SKM-1 (cell line): ENCODE results near the gene FCN1.
"Not testable (repeated sequence)": the region's sequence is repeated elsewhere in the genome, so short reads cannot be mapped to it uniquely, and the experiment has no call there.

Experiments used
- DNase-seq: peaks from one replicate; lab custom pipeline; 2025; ENCODE audit not compliant: unreplicated experiment; lab: John Stamatoyannopoulos, UW

Gene FCN1

GRCh38 chr9:134917431-134918373 is at the start of gene FCN1:
Gene FCN1, minus strand, starts transcription at chr9:134917912. Its CDS starts 41 bp downstream, at chr9:134917871.
- peak; percentile 82 for DNase-seq

DNA sequence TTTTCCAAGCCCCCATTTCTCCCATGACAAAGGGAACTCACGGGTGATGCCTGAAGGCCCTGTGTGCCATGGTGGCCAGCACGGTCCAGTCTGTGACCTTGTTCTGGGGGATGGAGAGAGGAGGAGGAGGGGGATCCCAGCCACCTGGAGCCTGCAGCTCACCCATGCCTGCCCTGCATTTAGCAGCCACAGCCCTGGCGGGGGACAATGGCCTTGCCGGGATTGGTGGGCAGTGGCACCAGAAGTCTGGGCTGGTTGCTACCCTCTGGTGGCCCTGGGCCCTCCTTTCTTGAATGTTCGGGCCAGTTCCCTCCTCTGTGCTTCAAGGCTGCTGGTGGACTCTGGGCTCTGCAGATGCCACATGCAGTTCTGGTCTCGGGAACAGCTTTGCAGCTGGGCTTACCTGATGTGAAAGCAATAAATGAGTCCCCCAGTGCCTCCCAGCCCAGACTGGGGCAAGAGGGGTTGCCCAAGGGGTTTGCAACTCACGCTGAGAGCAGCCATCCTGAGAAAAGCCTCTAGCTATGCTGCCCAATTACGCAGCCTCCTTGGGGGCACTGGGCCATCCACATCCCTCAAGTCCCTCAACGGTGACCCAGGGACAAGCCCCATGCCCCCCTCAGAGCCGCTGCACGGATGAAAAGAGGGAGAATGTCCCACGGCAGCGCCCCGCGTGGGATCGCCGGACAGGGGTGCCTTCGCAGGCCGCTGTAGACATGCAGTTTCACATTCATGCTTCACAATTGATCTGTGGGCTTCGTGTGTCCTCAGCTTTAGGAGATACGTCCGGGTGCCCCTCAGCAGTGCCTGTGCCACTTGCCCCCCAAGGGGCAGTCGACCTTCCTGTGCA is 49.2 kb upstream of the FCN1 start:
- no peak for DNase-seq

GRCh38 chr9:134966270-134966669 is 48.6 kb upstream of the FCN1 start:
- DNase-seq = no peak

GRCh38 chr9:134965851-134966250 is 48.1 kb upstream of the FCN1 start:
- DNase-seq = no peak

DNA sequence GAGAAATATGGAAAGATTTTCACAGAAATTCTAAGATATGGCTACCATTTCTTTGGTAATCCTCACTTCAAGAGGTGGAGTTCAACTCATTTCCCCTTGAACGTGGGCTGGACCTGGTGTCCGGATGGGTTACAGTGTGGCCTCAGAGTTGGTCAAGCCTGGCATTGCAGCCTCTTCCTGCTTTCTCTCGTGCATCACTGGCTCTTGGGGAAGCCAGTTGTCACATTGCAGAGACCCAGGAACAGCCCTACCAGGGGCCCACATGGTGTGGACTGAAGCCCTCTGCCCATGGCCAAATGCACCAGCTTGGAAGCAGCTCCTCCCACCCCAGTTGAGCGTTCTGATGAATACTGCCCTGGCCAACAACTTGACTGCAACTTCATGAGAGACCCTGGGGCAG is 47.7 kb upstream of the FCN1 start:
- DNase-seq = no peak

DNA sequence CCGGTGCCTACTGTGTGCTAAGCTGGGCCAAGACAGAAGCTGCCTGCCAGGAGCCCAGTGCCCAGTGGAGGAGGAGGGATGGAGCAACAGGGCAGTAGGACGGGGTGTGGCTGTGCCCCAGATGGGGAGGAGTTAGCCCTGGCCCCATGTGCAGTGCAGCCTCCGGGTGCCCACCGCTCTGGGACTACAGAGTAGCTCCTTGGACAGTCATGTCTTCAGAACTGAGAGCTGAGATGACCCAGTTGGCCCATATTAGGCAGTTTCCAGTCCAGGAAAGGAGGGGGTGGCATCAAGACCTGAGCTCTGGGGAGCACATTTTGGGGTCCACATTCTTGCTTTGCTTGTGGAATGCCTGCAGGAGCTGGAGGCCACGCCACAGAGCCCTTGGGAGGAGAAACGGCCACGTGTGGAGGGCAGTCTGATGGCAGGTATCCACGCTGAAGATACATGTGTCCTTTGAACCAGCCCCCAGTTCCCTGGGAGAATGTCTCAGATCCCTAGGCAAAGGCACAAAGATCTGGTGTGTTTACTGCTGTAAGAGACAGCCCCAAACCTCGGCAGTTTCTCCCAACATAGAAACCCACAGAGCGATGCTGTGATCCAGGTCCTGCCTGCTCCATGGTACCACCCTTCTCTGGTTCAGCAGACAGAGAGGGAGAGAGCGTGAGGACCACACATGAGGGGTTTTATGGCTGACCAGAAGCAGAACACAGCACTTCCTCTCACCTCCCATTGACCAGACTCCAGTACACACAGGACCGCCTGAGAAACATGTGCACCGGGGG is 46.8 kb upstream of the FCN1 start:
- no peak for DNase-seq

GRCh38 chr9:134963546-134963945 is 45.8 kb upstream of the FCN1 start:
- DNase-seq = no peak

DNA sequence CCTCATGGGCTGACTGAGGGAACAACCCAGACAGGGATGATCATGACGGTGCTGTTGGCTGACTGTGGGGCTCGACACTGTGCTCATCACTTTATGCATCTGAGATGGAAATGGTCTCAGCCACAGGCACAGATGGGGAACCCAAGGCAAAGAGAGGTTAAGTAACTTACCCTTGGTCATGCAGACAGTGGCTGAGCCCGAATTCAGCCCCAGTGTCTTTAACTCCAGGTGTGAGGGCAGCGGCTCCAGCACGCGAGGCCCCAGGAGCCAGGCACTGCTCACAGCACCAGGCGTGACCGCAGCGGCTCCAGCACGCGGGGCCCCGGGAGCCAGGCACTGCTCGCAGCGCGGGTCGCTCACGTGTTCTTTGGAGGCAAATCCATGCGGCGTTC is 45.3 kb upstream of the FCN1 start:
- DNase-seq = no peak

DNA sequence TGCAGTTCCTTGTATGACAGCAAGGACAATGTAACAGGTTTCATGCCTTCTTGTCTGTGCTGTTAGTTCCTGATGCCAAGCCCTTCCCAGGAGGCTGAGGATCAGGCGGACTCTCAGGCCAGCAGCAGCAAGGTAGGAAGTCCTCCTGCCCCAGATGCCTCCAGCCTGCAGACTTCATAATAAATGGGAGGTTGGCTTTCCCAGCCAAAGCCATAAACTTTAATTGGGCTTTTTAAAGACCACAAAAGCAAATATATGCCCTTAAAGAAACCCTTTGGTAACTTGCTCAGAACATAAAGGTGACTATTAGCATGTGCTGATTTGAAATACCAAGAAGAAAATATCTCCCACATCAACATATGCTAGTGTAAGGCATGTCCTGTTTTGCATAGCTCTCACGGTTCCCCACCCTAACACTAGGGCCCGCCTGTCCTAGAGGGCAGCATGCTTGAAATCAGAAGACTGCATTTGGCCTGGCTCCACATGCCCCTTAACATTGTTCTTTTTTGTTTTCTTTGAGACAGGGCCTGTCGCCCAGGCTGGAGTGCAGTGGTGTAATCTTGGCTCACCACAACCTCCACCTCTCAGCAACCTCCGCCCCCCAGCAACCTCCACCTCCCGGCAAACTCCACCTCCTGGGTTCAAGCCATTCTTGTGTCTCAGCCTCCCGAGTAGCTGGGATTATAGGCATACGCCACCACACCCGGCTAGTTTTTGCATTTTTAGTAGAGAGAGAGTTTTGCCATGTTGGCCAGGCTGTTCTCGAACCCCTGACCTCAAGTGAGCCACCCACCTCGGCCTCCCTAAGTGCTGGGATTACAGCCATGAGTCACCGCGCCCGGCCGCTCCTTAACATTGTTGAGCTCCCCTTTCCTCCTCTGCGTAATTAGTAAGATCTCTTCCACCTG is 44.6 kb upstream of the FCN1 start:
- no peak for DNase-seq

DNA sequence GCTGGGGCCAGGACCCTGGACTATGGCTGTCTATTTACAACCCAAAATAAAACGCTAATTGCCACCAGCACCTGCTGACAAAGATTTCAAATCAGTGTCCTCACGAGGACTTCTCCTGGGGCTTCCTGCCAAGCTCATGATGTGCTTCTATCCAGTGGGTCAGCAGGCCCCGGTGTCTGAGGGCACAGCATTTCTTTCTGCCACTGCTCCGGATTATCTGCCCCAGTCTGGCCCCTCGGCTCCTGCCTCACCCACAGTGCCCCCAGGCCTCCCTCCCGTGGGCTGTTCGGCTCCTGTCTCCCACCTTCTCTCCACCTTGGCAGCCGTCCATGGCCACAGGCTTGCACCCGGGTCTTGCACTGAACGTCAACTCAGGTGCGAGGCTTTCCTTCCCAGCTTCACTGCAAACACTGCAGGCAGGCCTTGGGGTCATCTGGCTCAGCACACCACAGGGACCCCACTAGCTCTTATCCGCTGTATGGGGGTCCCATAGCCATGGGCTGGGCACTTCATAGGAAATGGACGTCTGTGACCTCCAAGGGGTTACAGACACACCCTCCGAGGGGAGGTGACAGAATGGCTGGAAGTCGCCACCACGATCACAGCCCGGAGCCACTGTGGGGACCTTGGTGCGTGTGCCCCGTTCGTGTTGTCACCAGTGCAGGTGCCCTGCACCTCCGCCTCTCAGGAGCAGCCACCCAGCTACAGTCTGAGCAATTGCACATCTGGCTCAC is 43.8 kb upstream of the FCN1 start:
- no peak for DNase-seq

DNA sequence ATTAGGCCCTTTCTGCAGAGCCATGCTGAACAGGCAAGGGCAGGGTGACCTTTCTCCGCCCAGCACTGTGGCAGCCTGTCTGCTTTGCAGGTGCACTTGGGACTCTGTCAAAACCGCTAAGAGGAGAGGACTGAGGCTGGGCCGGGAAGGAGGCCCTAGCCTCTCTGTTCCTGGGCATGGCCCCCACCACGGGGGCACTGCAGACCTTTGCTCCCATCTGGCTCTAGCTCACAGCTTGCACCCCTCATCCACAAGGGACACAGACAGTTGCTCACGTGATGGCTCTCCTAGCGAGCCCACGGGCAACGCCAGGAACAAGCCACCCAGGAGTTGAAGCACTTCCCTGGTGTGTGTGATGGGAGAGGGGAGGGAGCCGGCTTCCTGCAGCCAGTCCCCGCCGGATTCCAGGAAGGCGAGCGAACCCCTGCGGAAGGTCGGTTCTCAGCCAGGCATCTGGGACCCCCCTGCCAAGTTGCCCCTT is 43.0 kb upstream of the FCN1 start:
- DNase-seq = no peak

DNA sequence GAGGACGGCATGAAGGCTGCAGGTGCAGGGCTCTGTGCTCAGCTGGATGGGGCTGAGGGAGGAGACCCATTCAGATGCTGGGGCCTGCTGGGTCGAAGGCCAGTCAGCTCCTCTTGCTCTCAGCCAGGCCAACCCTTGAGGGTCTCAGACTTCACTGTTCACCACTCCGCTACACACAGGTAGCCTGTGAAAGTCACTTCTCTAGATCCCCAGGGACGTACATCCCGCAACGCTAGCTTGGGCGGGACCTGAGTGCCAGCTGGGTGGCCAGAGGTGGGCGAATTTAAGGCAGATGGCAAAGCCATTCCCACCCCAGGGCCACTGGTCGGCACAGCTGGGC is 42.2 kb upstream of the FCN1 start:
- DNase-seq = no peak

GRCh38 chr9:134959126-134959970 is 41.6 kb upstream of the FCN1 start:
- DNase-seq = no peak

DNA sequence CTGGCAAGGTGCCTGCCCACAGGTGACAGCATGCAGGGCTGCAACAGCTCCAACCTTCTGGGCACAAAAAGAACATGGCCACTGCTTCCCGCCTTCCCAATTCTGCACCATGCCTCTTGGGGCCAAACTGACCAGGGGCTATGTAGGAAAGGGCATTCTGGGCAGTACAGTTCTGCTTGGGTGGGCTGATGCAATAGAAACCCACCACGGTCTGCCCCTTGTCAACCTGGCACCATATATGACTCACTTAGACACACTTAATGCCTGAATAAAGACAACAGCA is 40.2 kb upstream of the FCN1 start:
- DNase-seq = no peak

DNA sequence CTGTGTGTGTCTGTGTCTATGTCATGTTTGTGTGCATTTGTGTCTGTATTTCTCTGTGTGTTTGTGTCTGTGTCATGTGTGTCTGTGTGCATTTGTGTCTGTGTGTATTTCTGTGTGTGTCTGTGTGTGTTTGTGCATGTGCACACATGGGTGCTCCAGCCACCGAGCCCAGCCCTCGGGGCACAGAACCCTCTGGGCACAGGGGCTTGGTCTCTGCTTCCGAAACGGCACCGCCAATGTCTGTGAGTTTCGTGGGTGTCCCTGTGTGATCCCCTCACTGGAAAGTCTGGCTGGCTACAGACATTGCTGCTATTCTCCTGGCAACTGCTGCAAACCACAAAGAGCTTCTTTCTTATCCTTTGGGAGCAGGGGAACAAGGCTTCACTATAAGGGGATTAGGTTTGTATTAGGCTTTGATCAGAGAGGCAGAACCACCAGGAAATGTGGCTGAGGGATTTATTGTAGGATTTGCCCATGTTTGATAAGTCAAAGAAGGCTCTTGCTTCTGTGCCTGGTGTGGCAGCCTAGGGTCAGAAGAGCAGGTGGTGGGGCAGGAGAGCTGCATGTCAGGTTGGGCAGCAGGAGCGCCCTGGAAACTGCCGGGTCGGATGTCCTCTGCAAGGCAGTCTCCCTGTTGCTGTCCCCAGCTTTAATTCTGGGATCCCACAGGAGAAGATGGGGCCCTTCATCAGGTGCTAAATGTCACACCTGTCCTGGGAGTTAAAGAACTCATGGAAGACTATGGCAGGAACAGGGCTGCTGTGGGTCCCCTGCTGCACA is 39.6 kb upstream of the FCN1 start:
- DNase-seq = no peak

- not testable (repeated sequence) for DNase-seq
Observed at GRCh38 chr9:134956387-134956786, 38.7 kb upstream of the FCN1 start.

DNA sequence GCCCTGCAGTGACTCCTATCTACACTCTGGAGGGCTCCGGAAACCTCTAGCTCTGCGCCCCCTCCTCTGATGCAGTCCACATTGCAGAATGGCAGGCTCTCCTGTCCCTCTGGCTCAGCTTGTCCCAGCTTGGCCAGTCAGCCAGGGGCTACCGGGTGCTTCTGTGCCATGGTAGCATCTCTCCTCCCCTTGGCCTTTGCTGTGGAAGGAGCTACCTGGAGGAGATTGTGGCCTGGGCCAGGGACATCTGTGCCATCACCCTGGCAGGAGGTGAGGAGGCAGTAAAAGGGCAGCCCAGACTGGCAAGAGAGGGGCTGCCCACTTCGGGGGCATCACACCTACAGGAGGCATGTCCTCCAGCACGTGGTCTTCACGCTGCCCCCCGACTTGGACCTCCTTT is 38.1 kb upstream of the FCN1 start:
- no peak for DNase-seq

DNA sequence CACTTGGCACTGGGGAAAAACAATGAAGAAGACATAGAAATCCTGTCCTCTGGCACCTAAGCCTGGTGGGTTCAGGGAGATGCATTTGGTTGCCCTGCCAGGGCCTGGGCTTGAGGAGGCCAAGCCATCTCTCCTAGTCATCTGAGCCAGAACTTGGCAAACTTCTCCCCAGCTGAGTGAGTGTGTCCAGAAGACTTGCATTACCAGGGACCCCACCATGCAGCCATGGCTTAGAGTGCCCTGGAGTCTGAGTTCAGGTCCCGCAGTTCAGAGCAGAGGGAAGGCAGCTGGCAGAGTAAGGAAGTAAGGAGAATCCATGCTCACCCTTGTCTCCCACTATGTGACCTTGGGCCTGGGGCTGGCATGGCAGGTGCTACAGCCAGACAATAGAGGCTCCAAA is 37.4 kb upstream of the FCN1 start:
- no peak for DNase-seq
